ENCODE data around the gene C1orf94.

C1orf94 gene

GRCh38 chr1:34143975-34144374 is 32.7 kb upstream of the C1orf94 start:
- no peaks in the 10 kb centered on the region for H3K27me3 ChIP-seq (ENCODE audit: insufficient read depth, low read length)
- H3K4me1 ChIP-seq (ENCODE audit: insufficient read depth, low read length): peaks cover 9% of the 10 kb centered on the region
- no peak overlapping the region for H3K4me3 ChIP-seq (ENCODE audit: low read length)
- no peaks in the 10 kb centered on the region for H3K9me3 ChIP-seq (ENCODE audit: insufficient read depth, low read depth, low read length)
- WGBS: 100% methylated on average over 2 of the region's 2 CpGs
- H3K27ac ChIP-seq (ENCODE audit: low read depth, low read length): no peak overlapping the region
- H3K9ac ChIP-seq (ENCODE audit: low read depth, low read length): no peak overlapping the region
- no peaks in the 10 kb centered on the region; the same call in 1 of the 2 replicates for H3K36me3 ChIP-seq (ENCODE audit: insufficient read depth, low read length)

- no peaks in the 10 kb centered on the region; the same call in 1 of the 2 replicates for H3K36me3 ChIP-seq (ENCODE audit: insufficient read depth, low read length)
- no peak overlapping the region for H3K4me3 ChIP-seq (ENCODE audit: low read length)
- H3K27ac ChIP-seq (ENCODE audit: low read depth, low read length): no peak overlapping the region
- 95% methylated on average over 6 of the region's 6 CpGs for WGBS
- H3K27me3 ChIP-seq (ENCODE audit: insufficient read depth, low read length): no peaks in the 10 kb centered on the region
- no peaks in the 10 kb centered on the region for H3K9me3 ChIP-seq (ENCODE audit: insufficient read depth, low read depth, low read length)
- peaks cover 13% of the 10 kb centered on the region for H3K4me1 ChIP-seq (ENCODE audit: insufficient read depth, low read length)
- H3K9ac ChIP-seq (ENCODE audit: low read depth, low read length): no peak overlapping the region
Observed at GRCh38 chr1:34144766-34145165, 31.9 kb upstream of the C1orf94 start.

DNA sequence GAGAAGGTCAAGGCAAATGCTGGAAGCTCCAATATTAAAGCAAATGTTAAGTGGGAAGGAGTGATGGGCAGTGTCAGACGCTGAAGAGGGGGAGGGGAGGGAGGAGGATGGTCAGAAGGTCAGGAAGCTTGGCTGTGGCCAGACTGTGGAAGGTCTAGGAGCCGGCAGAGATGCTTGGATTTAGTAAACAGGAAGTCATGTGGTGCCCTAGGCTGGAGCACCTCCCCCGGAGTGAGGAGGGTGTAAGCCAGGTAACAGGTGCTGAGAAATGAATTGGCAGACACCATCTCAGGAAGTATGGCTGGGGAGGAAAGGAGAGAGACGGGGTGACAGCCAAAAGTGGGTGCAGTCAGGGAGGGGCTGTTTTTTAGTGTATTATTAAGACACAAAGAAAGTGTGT is 29.4 kb upstream of the C1orf94 start:
- Histone ChIP-seq H3K27me3 (ENCODE audit: insufficient read depth, low read length) (no peaks in the 10 kb centered on the region), H3K9me3 (ENCODE audit: insufficient read depth, low read depth, low read length) (no peaks in the 10 kb centered on the region), H3K36me3 (ENCODE audit: insufficient read depth, low read length) (no peaks in the 10 kb centered on the region; the same call in 1 of the 2 replicates), H3K27ac (ENCODE audit: low read depth, low read length) (no peak overlapping the region), H3K4me3 (ENCODE audit: low read length) (no peak overlapping the region), H3K9ac (ENCODE audit: low read depth, low read length) (no peak overlapping the region), H3K4me1 (ENCODE audit: insufficient read depth, low read length) (peaks cover 14% of the 10 kb centered on the region)
- 51% methylated on average over 4 of the region's 4 CpGs for WGBS

GRCh38 chr1:34149501-34149900 is 27.2 kb upstream of the C1orf94 start:
- Histone ChIP-seq H3K9ac (ENCODE audit: low read depth, low read length) (no peak overlapping the region), H3K36me3 (ENCODE audit: insufficient read depth, low read length) (no peaks in the 10 kb centered on the region; the same call in 1 of the 2 replicates), H3K4me1 (ENCODE audit: insufficient read depth, low read length) (peaks cover 14% of the 10 kb centered on the region), H3K4me3 (ENCODE audit: low read length) (no peak overlapping the region), H3K27ac (ENCODE audit: low read depth, low read length) (peak overlapping the region; percentile 83), H3K27me3 (ENCODE audit: insufficient read depth, low read length) (no peaks in the 10 kb centered on the region), H3K9me3 (ENCODE audit: insufficient read depth, low read depth, low read length) (no peaks in the 10 kb centered on the region)
- WGBS: 7% methylated on average over 3 of the region's 3 CpGs

- Histone ChIP-seq H3K4me3 (ENCODE audit: low read length) (no peak overlapping the region), H3K9me3 (ENCODE audit: insufficient read depth, low read depth, low read length) (no peaks in the 10 kb centered on the region), H3K36me3 (ENCODE audit: insufficient read depth, low read length) (no peaks in the 10 kb centered on the region; the same call in 1 of the 2 replicates), H3K4me1 (ENCODE audit: insufficient read depth, low read length) (peaks cover 7% of the 10 kb centered on the region), H3K9ac (ENCODE audit: low read depth, low read length) (no peak overlapping the region), H3K27ac (ENCODE audit: low read depth, low read length) (no peak overlapping the region), H3K27me3 (ENCODE audit: insufficient read depth, low read length) (no peaks in the 10 kb centered on the region)
- 95% methylated on average over 4 of the region's 4 CpGs for WGBS
Observed at GRCh38 chr1:34153246-34153645, 23.5 kb upstream of the C1orf94 start.

DNA sequence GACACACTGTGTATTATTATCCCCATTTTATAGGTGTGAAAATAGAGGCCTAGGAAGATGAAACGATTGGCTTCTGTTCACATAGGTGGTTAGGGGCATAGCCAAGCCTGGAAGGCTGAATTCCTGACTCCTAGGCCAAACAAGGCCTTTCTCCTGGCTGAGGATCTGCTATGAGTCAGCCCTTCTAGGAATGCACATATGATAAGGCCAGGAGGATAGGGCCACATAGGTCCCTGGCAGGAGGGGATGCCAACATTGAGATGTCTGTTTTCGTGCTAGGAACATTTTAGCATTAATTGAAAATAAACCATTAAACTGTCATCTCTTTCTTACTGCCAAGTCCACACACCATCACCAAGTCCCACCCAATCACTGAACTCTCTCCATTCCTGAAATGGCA is 20.8 kb upstream of the C1orf94 start:
- H3K4me1 ChIP-seq (ENCODE audit: insufficient read depth, low read length): no peaks in the 10 kb centered on the region
- no peaks in the 10 kb centered on the region for H3K27me3 ChIP-seq (ENCODE audit: insufficient read depth, low read length)
- H3K9me3 ChIP-seq (ENCODE audit: insufficient read depth, low read depth, low read length): no peaks in the 10 kb centered on the region
- no peak overlapping the region for H3K27ac ChIP-seq (ENCODE audit: low read depth, low read length)
- H3K36me3 ChIP-seq (ENCODE audit: insufficient read depth, low read length): no peaks in the 10 kb centered on the region; the same call in 1 of the 2 replicates
- no peak overlapping the region for H3K4me3 ChIP-seq (ENCODE audit: low read length)
- WGBS: 93% methylated on average over 2 of the region's 2 CpGs
- H3K9ac ChIP-seq (ENCODE audit: low read depth, low read length): no peak overlapping the region

- 87% methylated on average over 3 of the region's 3 CpGs for WGBS
- H3K4me3 ChIP-seq (ENCODE audit: low read length): no peak overlapping the region
- H3K27ac ChIP-seq (ENCODE audit: low read depth, low read length): no peak overlapping the region
- no peaks in the 10 kb centered on the region; the same call in 1 of the 2 replicates for H3K36me3 ChIP-seq (ENCODE audit: insufficient read depth, low read length)
- no peak overlapping the region for H3K9ac ChIP-seq (ENCODE audit: low read depth, low read length)
- H3K4me1 ChIP-seq (ENCODE audit: insufficient read depth, low read length): no peaks in the 10 kb centered on the region
- no peaks in the 10 kb centered on the region for H3K9me3 ChIP-seq (ENCODE audit: insufficient read depth, low read depth, low read length)
- H3K27me3 ChIP-seq (ENCODE audit: insufficient read depth, low read length): no peaks in the 10 kb centered on the region
Observed at GRCh38 chr1:34156739-34157138, 20.0 kb upstream of the C1orf94 start.

DNA sequence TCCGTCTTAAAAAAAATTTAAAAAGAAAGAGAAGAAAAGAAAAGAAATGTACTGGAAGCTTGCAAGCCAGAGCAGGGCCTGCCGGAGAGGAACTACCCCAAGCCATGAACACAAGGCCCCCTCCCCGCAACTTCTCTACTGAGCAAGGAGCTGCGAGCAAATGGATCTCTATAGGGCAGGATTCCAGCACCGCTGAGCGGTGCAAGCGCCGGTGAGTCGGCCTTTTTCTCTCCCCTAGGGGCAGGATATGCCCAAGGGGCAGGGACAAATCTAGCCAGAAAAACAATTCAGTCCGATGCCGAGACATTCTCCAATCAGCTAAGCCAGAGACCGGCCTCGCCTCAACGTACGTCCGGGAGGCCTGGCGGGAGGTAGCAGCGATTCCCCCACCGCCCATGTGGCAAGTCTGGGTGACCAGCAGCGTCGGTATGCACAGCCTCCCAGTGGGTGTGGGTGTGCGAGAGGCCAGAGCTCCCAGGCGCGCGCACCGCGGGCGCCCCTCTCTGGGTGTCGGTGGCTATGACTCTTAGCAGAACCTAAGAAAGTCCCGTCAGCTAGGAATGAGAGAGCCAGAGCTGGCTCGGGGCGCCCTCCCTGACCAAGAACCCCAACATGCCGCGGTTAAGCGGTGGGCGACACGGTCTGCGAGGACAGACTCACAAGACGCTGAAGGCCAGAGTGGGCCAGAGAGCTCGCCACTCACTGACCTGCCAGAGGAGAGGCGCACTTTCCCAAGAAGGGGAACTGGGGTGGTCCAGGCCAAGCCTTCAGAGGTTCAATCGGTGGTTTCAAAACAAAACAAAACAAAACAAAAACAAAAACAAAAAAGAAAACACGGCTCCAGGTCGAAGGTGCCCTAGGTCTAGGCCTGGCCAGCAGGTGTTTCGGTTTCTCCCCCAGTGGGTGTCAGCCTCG is 13.6 kb upstream of the C1orf94 start:
- peak overlapping the region; percentile 56 for H3K9ac ChIP-seq (ENCODE audit: low read depth, low read length)
- H3K36me3 ChIP-seq (ENCODE audit: insufficient read depth, low read length): no peaks in the 10 kb centered on the region
- peak overlapping the region; percentile 60 for H3K4me3 ChIP-seq (ENCODE audit: low read length)

GRCh38 chr1:34163792-34164731 is 12.6 kb upstream of the C1orf94 start:
- peak overlapping the region; percentile 23; the same call in 1 of the 2 replicates for H3K27ac ChIP-seq (ENCODE audit: low read depth, low read length)

More for the DNA sequence above, 13.6 kb upstream of the C1orf94 start:
- Histone ChIP-seq H3K9me3 (ENCODE audit: insufficient read depth, low read depth, low read length) (no peaks in the 10 kb centered on the region), H3K27ac (ENCODE audit: low read depth, low read length) (peak overlapping the region; percentile 66; the same call in 1 of the 2 replicates), H3K27me3 (ENCODE audit: insufficient read depth, low read length) (peaks cover 36% of the 10 kb centered on the region; the same call in 1 of the 2 replicates), H3K4me1 (ENCODE audit: insufficient read depth, low read length) (peaks cover 16% of the 10 kb centered on the region)
- under 1% methylated on average over 46 of the region's 46 CpGs for WGBS

GRCh38 chr1:34164771-34165391 is 11.8 kb upstream of the C1orf94 start, which contains the start of gene CSMD2:
TSS of gene CSMD2 (minus strand) at chr1:34165230. CDS start at chr1:34165097, 133 bp downstream.
- H3K9me3 ChIP-seq (ENCODE audit: insufficient read depth, low read depth, low read length): no peaks in the 10 kb centered on the region
- peak within 1 kb of the TSS; percentile 92; the same call in 1 of the 2 replicates for H3K27ac ChIP-seq (ENCODE audit: low read depth, low read length)
- WGBS: under 1% methylated on average over 76 of the region's 78 CpGs
- H3K27me3 ChIP-seq (ENCODE audit: insufficient read depth, low read length): peaks cover 45% of the 10 kb centered on the region; the same call in 1 of the 2 replicates
- peak within 1 kb of the TSS; percentile 76 for H3K9ac ChIP-seq (ENCODE audit: low read depth, low read length)
- no peaks in the 10 kb centered on the region for H3K36me3 ChIP-seq (ENCODE audit: insufficient read depth, low read length)
- H3K4me1 ChIP-seq (ENCODE audit: insufficient read depth, low read length): peaks cover 21% of the 10 kb centered on the region
- peak within 1 kb of the TSS; percentile 60 for H3K4me3 ChIP-seq (ENCODE audit: low read length)

More at GRCh38 chr1:34163792-34164731, 12.6 kb upstream of the C1orf94 start:
- H3K9me3 ChIP-seq (ENCODE audit: insufficient read depth, low read depth, low read length): no peaks in the 10 kb centered on the region
- WGBS: under 1% methylated on average over 74 of the region's 75 CpGs
- peak overlapping the region; percentile 60 for H3K4me3 ChIP-seq (ENCODE audit: low read length)
- no peaks in the 10 kb centered on the region for H3K36me3 ChIP-seq (ENCODE audit: insufficient read depth, low read length)
- peaks cover 21% of the 10 kb centered on the region for H3K4me1 ChIP-seq (ENCODE audit: insufficient read depth, low read length)
- peaks cover 41% of the 10 kb centered on the region; the same call in 1 of the 2 replicates for H3K27me3 ChIP-seq (ENCODE audit: insufficient read depth, low read length)
- peak overlapping the region; percentile 76 for H3K9ac ChIP-seq (ENCODE audit: low read depth, low read length)

Measured in HUES64 (cell line).